Hepatocyte (in vitro differentiated cells): ENCODE measurements around the gene TRAPPC2. TPM values are rescaled to one million over a fixed set of nuclear protein-coding genes. Genes with fewer than 3 reads are reported as not detected.
"Not testable (repeated sequence)": the region's sequence is repeated elsewhere in the genome, so short reads cannot be mapped to it uniquely, and the experiment has no call there.

ENCODE experiments used
- DNase-seq: peaks from one replicate; pipeline ENCODE4 v3.0.0-alpha.2; 2016; ENCODE audit warnings: low spot score
- H2AFZ ChIP-seq: fragments of 200-600 bp; sonication (generic); 2 replicates; pipeline ENCODE4 v1.6.0; 2016; ENCODE audit warnings: antibody characterized with exemption, mild to moderate bottlenecking
- H3K27ac ChIP-seq: fragments of 200-600 bp; sonication (generic); 2 replicates; pipeline ENCODE4 v1.5.1; 2016; ENCODE audit warnings: mild to moderate bottlenecking
- H3K27me3 ChIP-seq: fragments of 200-600 bp; sonication (generic); 2 replicates; pipeline ENCODE4 v1.6.1; 2016
- H3K36me3 ChIP-seq: fragments of 200-600 bp; sonication (generic); replicated peaks from 2 replicates; pipeline ENCODE4 v1.5.1; 2016; ENCODE audit warnings: low read depth; ENCODE audit not compliant: insufficient read depth
- H3K4me1 ChIP-seq: fragments of 200-600 bp; sonication (generic); 2 replicates; pipeline ENCODE4 v1.5.1; 2016; ENCODE audit warnings: mild to moderate bottlenecking, moderate library complexity; ENCODE audit not compliant: insufficient read depth
- H3K4me2 ChIP-seq: fragments of 200-600 bp; sonication (generic); 2 replicates; pipeline ENCODE4 v1.6.0; 2016
- H3K4me3 ChIP-seq: fragments of 200-600 bp; sonication (generic); 2 replicates; pipeline ENCODE4 v1.5.1; 2016; ENCODE audit warnings: mild to moderate bottlenecking
- H3K79me2 ChIP-seq: fragments of 200-600 bp; sonication (generic); 2 replicates; pipeline ENCODE4 v1.6.0; 2017; ENCODE audit warnings: mild to moderate bottlenecking
- H3K9me2 ChIP-seq: fragments of 200-600 bp; sonication (generic); replicated peaks from 2 replicates; pipeline ENCODE4 v1.6.0; 2017; ENCODE audit warnings: mild to moderate bottlenecking; ENCODE audit not compliant: insufficient read depth
- H3K9me3 ChIP-seq: fragments of 200-600 bp; sonication (generic); 2 replicates; pipeline ENCODE4 v1.5.1; 2016; ENCODE audit warnings: low read depth, mild to moderate bottlenecking
- H4K20me1 ChIP-seq: fragments of 200-600 bp; sonication (generic); 2 replicates; pipeline ENCODE4 v1.6.0; 2016; ENCODE audit warnings: mild to moderate bottlenecking; ENCODE audit not compliant: insufficient read depth, poor library complexity, severe bottlenecking
- EZH2 ChIP-seq: fragments of 200-600 bp; sonication (generic); IDR thresholded peaks from 2 replicates; pipeline ENCODE4 v1.6.1; 2016; ENCODE audit warnings: antibody characterized with exemption, mild to moderate bottlenecking, borderline replicate concordance
- EZH2phosphoT487 ChIP-seq: fragments of 200-600 bp; sonication (generic); IDR thresholded peaks from one replicate; pipeline ENCODE4 v1.6.1; 2018; ENCODE audit warnings: antibody characterized with exemption, mild to moderate bottlenecking, low read depth, moderate library complexity; ENCODE audit not compliant: unreplicated experiment, severe bottlenecking
- WGBS: methylation state at CpG from one replicate; pipeline ENCODE4 v1.1.6; 2016; ENCODE audit warnings: low lambda C conversion rate; ENCODE audit errors: missing lambda C conversion rate; 5-methylcytosine and 5-hydroxymethylcytosine counted together
- polyA plus RNA-seq: library from polyadenylated mRNA; unstranded; fragments of >200 nt; fragmentation: Nextera tagmentation; extraction: Ambion mirVana; gene quantifications from 2 replicates; pipeline ENCODE4 v1.2.1, GENCODE V29; 2016
- total RNA-seq: library from RNA; depleted of rRNA; stranded (reverse); fragments of >200 nt; gene quantifications from 2 replicates; pipeline ENCODE4 v1.2.3, GENCODE V29; 2014
- TF ChIP-seq, protein P1 (sequence below): fragments of 200-600 bp; sonication (generic); IDR thresholded peaks from 2 replicates; pipeline ENCODE4 v1.5.1; 2016; ENCODE audit warnings: antibody characterized with exemption, mild to moderate bottlenecking; ENCODE audit not compliant: poor library complexity

Gene TRAPPC2
- total and polyA plus RNA-seq, 2 experiments from 2014 or later: 15.8 to 24.8 TPM

DNA sequence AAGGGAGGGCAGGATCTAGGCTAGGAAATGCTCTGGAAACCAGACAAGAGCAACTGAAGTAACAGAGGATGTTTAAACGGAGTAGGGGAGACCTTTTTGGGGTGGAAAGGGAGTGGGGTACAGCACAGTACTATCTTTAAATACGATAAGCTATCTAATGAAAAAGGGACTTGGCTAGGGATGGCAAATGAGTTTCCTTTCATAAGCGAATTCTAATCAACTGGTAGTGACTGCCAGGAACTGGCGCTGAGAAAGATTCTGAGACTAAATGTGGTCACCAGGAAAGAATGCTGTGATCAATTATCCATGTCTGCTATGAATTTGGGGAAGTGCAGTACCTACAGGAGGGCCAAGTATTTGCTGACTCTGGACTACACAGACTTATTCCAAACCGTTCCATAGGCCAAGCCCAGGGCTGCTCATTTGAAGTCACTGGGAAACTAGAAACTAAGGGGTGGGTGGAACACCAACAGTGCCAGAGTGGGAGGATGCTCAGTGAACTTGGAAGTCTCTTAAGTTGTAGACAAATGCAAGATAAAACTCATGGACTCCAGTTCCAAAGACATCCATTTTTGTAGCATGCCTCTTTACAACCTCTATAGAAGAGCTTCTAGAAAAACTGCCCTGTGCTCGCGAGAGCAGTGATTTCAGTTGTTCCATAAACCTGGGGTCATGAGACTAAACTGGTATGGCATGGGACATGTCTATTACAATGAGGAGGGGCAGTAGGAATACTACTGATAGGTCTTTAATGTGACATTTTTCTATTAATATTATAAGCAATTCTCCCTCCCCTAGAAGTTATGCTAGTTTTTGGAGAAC is 2.0 kb downstream of the TRAPPC2 start:
- DNase-seq: no peak
- 72% methylated on average over 7 of the region's 7 CpGs for WGBS
- no peak overlapping the region for H3K27ac ChIP-seq
- H4K20me1 ChIP-seq: no peaks in the 10 kb centered on the region
- H2AFZ ChIP-seq: no peak overlapping the region
- H3K36me3 ChIP-seq: no peaks in the 10 kb centered on the region
- H3K4me1 ChIP-seq: no peaks in the 10 kb centered on the region
- peak overlapping the region; percentile 73 for H3K4me2 ChIP-seq
- H3K79me2 ChIP-seq: peaks cover 65% of the 10 kb centered on the region
- H3K9me2 ChIP-seq: no peaks in the 10 kb centered on the region
- H3K4me3 ChIP-seq: no peak overlapping the region
- TF ChIP-seq EZH2phosphoT487: no peak
- no peak for TF ChIP-seq EZH2
- TF ChIP-seq, protein P1, sequence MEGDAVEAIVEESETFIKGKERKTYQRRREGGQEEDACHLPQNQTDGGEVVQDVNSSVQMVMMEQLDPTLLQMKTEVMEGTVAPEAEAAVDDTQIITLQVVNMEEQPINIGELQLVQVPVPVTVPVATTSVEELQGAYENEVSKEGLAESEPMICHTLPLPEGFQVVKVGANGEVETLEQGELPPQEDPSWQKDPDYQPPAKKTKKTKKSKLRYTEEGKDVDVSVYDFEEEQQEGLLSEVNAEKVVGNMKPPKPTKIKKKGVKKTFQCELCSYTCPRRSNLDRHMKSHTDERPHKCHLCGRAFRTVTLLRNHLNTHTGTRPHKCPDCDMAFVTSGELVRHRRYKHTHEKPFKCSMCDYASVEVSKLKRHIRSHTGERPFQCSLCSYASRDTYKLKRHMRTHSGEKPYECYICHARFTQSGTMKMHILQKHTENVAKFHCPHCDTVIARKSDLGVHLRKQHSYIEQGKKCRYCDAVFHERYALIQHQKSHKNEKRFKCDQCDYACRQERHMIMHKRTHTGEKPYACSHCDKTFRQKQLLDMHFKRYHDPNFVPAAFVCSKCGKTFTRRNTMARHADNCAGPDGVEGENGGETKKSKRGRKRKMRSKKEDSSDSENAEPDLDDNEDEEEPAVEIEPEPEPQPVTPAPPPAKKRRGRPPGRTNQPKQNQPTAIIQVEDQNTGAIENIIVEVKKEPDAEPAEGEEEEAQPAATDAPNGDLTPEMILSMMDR: no peak
- H3K9me3 ChIP-seq: no peaks in the 10 kb centered on the region
- no peaks in the 10 kb centered on the region for H3K27me3 ChIP-seq

DNA sequence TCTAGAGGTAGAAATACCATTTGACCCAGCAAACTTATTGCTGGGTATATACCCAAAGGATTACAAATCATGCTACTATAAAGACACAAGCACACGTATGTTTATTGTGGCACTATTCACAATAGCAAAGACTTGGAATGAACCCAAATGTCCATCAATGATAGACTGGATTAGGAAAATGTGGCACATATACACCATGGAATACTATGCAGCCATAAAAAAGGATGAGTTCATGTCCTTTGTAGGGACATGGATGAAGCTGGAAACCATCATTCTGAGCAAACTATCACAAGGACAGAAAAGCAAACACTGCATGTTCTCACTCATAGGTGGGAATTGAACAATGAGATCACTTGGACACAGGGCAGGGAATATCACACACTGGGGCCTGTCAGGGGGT is 3.9 kb downstream of the TRAPPC2 start:
- not testable (repeated sequence) for H3K27me3 ChIP-seq, H3K4me3 ChIP-seq, H3K27ac ChIP-seq, H3K4me1 ChIP-seq, H2AFZ ChIP-seq, H3K9me3 ChIP-seq, H3K4me2 ChIP-seq, H3K9me2 ChIP-seq, H4K20me1 ChIP-seq, DNase-seq, H3K36me3 ChIP-seq
- WGBS: 85% methylated on average over 1 of the region's 1 CpG
- H3K79me2 ChIP-seq: peaks cover 58% of the 10 kb centered on the region

- not testable (repeated sequence) for H3K27me3 ChIP-seq, H2AFZ ChIP-seq, H3K27ac ChIP-seq, DNase-seq, H3K36me3 ChIP-seq, H4K20me1 ChIP-seq, H3K4me3 ChIP-seq, H3K9me2 ChIP-seq, H3K9me3 ChIP-seq, H3K4me2 ChIP-seq, H3K4me1 ChIP-seq
- H3K79me2 ChIP-seq: peaks cover 58% of the 10 kb centered on the region
- WGBS: 75% methylated on average over 2 of the region's 2 CpGs
Measured at GRCh38 chrX:13726583-13726982, 7.8 kb downstream of the TRAPPC2 start.

GRCh38 chrX:13724878-13725277 is 9.5 kb downstream of the TRAPPC2 start:
- H3K36me3 ChIP-seq, H3K4me2 ChIP-seq, H4K20me1 ChIP-seq, H3K4me3 ChIP-seq, H2AFZ ChIP-seq, H3K9me2 ChIP-seq, H3K27ac ChIP-seq, H3K9me3 ChIP-seq, H3K27me3 ChIP-seq, H3K4me1 ChIP-seq: not testable (repeated sequence)
- H3K79me2 ChIP-seq: peaks cover 57% of the 10 kb centered on the region
- 64% methylated on average over 9 of the region's 9 CpGs for WGBS
- DNase-seq: peak; percentile 31

GRCh38 chrX:13721819-13722519 is 12.5 kb downstream of the TRAPPC2 start:
- no peaks in the 10 kb centered on the region for H3K36me3 ChIP-seq
- peak overlapping the region; percentile 74 for H3K27ac ChIP-seq
- H2AFZ ChIP-seq: no peak overlapping the region
- TF ChIP-seq EZH2 (no peak), EZH2phosphoT487 (no peak)
- TF ChIP-seq, protein P1: no peak
- 49% methylated on average over 7 of the region's 7 CpGs for WGBS
- H3K79me2 ChIP-seq: peaks cover 49% of the 10 kb centered on the region
- DNase-seq: peak; percentile 41
- H3K27me3 ChIP-seq: no peaks in the 10 kb centered on the region
- H4K20me1 ChIP-seq: no peaks in the 10 kb centered on the region
- no peaks in the 10 kb centered on the region for H3K9me3 ChIP-seq
- no peaks in the 10 kb centered on the region for H3K9me2 ChIP-seq
- peaks cover 7% of the 10 kb centered on the region for H3K4me1 ChIP-seq
- H3K4me2 ChIP-seq: peak overlapping the region; percentile 52
- H3K4me3 ChIP-seq: no peak overlapping the region
